ENCODE data around the gene CRABP2. TPM values are rescaled to one million over a fixed set of nuclear protein-coding genes. Genes with fewer than 3 reads are reported as not detected.

Gene CRABP2
- total RNA-seq (1.0 and 2.6 TPM in 2 replicates), polyA plus RNA-seq (0.21 and 0.32 TPM in 2 replicates), polyA minus RNA-seq (not detected in 2 replicates), Bru-seq, nascent RNA (percentile 19 among the genes with signal in this experiment), BruChase-seq, experiment 1, labeled RNA remaining after a 6-hour chase (percentile 65 among the genes with signal in this experiment), BruChase-seq, experiment 2, labeled RNA remaining after a 2-hour chase (percentile 43 among the genes with signal in this experiment)
- 0.37 and 0.45 TPM in 2 replicates for polyA plus RNA-seq (2011; cell fraction: cytosol; rRNA removed)
- polyA plus RNA-seq (2011; cell fraction: nucleus; rRNA removed): 1.2 and 2.1 TPM in 2 replicates
- polyA plus RNA-seq (2012): 0.37 and 0.88 TPM in 2 replicates
- 2.4 TPM for polyA minus RNA-seq (2011; cell fraction: cytosol; rRNA and poly(A)+ RNA removed)
- polyA minus RNA-seq (2011; cell fraction: nucleus; rRNA and poly(A)+ RNA removed): 0.82 TPM in 1 of 2 replicates, not detected in the other
- long read RNA-seq, partial matches to known transcripts: 0 of 2 reads
- long read RNA-seq, other reads (novel, unspliced or antisense): 1 of 2 reads

DNA sequence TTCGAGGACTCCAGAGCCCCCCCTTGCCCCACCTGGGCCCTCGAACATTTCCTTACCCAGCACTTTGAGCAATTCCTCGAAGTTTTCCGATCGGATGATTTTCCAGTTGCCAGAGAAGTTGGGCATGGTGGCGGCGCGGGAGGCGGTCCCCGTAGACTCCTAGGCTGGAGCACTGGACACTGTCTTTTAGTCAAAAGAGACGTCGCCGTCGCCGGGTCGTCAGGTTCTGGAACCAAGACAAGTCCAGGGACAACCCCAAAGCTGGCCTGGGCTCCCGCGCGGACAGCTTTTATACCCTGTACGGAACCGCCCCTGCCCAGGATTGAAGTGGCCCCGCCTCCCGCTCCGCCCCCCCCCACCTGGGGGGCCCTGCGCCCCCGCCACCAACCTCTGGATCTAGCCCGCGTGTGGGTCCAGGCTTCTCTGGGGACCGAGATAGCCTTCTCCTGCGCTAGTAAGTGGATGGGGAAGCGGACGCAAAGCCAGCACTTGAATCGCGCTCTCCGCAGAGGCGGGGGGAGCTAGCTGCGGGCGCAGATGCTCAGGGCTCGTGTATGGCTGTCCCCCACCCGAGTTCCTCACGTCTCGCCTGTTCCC is at the start of gene CRABP2:
TSS of gene CRABP2 (minus strand) at position 263 of the 597 bp plus-strand sequence. CDS start at position 126, 137 bp downstream.
- Histone ChIP-seq H3K36me3 (ENCODE audit: control insufficient read depth in 2 of 2, extremely low read depth in 1 of 2, insufficient read depth in 2 of 2, low read length in 2 of 2) (no peaks in the 10 kb centered on the region), H3K4me3 (replicated peaks in 1 of 3; ENCODE audit: insufficient read depth in 1 of 3, low read depth in 1 of 3, low read length in 3 of 3) (peak within 1 kb of the TSS in 1 of 3 experiments; percentile 4), H3K27ac (ENCODE audit: insufficient read depth, low read depth, low read length) (no peak within 1 kb of the TSS), H3K79me2 (ENCODE audit: control insufficient read depth, insufficient read depth, low read length) (no peaks in the 10 kb centered on the region), H3K4me2 (ENCODE audit: insufficient read depth, low read length) (peak within 1 kb of the TSS; percentile 53), H4K20me1 (replicated peaks; ENCODE audit: control insufficient read depth, extremely low read depth, insufficient read depth, low read length) (no peaks in the 10 kb centered on the region), H2AFZ (ENCODE audit: low read depth, low read length) (peak within 1 kb of the TSS; percentile 52), H3K27me3 (ENCODE audit: control insufficient read depth in 2 of 2, insufficient read depth in 2 of 2, low read length in 2 of 2) (peaks cover 0 to 3% of the 10 kb centered on the region in 2 experiments), H3K4me1 (ENCODE audit: control insufficient read depth, extremely low read depth, insufficient read depth, low read length) (peaks cover 19% of the 10 kb centered on the region), H3K9me3 (replicated peaks; ENCODE audit: control insufficient read depth, insufficient read depth, low read length) (no peaks in the 10 kb centered on the region), H3K9me1 (replicated peaks; ENCODE audit: control insufficient read depth, extremely low read depth, insufficient read depth, low read length) (no peaks in the 10 kb centered on the region), H3K9ac (replicated peaks; ENCODE audit: extremely low read depth, insufficient read depth, low read length) (peak within 1 kb of the TSS; percentile 22)
- DNase-seq (ENCODE audit: low read depth, low spot score) (peak; percentile 19), FAIRE-seq (no peak)
- no TSS peak for BruUV-seq (replicated peaks)
- CTCF ChIA-PET: interaction anchor here (1.0 to 15.5 kb wide), 11 partner anchors 10 to 155 kb away, joined by 3 to 453 read pairs (median 11); partner anchors contain the start of genes HAPLN2, INSRR and NTRK1
- POLR2A ChIA-PET: no interaction called here
- intact Hi-C loops (cut with micrococcal nuclease): loop anchor here (1.0 kb wide), 1 partner anchor 16 kb away; no protein-coding TSS in a partner anchor
- dilution Hi-C loops (cut with MboI; ENCODE audit: extremely low pct_ligation_motif_present, low sequenced_read_pairs): no loop called here
- no peak for TF ChIP-seq JUN (IDR thresholded peaks at IDR 0.05; ENCODE audit: borderline replicate concordance, insufficient read depth, insufficient read length, low read depth)
- TF ChIP-seq EZH2 (IDR thresholded peaks at IDR 0.05; ENCODE audit: borderline replicate concordance, low read depth, low read length, severe bottlenecking): no peak
- no peak for TF ChIP-seq GATA2 (IDR thresholded peaks at IDR 0.05; ENCODE audit: insufficient read depth, insufficient read length, low read depth, low read length)
- TF ChIP-seq POLR2AphosphoS5 (IDR thresholded peaks at IDR 0.05; ENCODE audit: insufficient read depth, low read depth, low read length): no peak
- TF ChIP-seq, protein P1, sequence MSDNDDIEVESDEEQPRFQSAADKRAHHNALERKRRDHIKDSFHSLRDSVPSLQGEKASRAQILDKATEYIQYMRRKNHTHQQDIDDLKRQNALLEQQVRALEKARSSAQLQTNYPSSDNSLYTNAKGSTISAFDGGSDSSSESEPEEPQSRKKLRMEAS (IDR thresholded peaks at IDR 0.05; ENCODE audit: insufficient read depth, insufficient read length): no peak
- TF ChIP-seq POLR2A (IDR thresholded peaks at IDR 0.05; ENCODE audit: low read depth, low read length): no peak
- TF ChIP-seq CTCF (IDR thresholded peaks at IDR 0.05; ENCODE audit: extremely low read depth in 1 of 2, insufficient read depth in 1 of 2, low read depth in 1 of 2, low read length in 2 of 2): no peak
- no peak for TF ChIP-seq FOS (IDR thresholded peaks at IDR 0.05; ENCODE audit: borderline replicate concordance, insufficient read depth, low read length)
- no peak for TF ChIP-seq MYC (IDR thresholded peaks at IDR 0.05; ENCODE audit: low read depth, low read length)

Data from endothelial cell of umbilical vein (primary cell).